Naive B cell (primary cell): ENCODE data around the gene SENP1. TPM values are rescaled to one million over a fixed set of nuclear protein-coding genes. Genes with fewer than 3 reads are reported as not detected.

Experiments used
- ATAC-seq, 2 donors: fragments of 150-1000 bp; cut with Tn5 transposase; 2 replicates each; pipeline ENCODE4 v1.10.0; 2021; ENCODE audit warnings: low read depth in 2 of 2, mild to moderate bottlenecking in 2 of 2, moderate library complexity in 2 of 2
- DNase-seq: peaks from one replicate; pipeline ENCODE4 v3.0.0; 2022
- H3K27ac Mint-ChIP-seq, 6 donors: one replicate each; pipeline ENCODE4 v1.8.0; 2020 to 2022; ENCODE audit warnings: mild to moderate bottlenecking in 6 of 6, mixed read lengths in 6 of 6, moderate library complexity in 5 of 6, inconsistent platforms in 2 of 6
- H3K27me3 Mint-ChIP-seq, 3 donors: one replicate each; pipeline ENCODE4 v1.8.0; 2021 to 2022; ENCODE audit warnings: mixed read lengths in 3 of 3, mild to moderate bottlenecking in 1 of 3
- H3K36me3 Mint-ChIP-seq, 2 donors: one replicate each; pipeline ENCODE4 v1.8.0; 2020 to 2022; ENCODE audit warnings: mixed read lengths in 2 of 2, inconsistent platforms in 1 of 2, mild to moderate bottlenecking in 1 of 2
- H3K4me1 Mint-ChIP-seq, 3 donors: one replicate each; pipeline ENCODE4 v1.8.0; 2020 to 2022; ENCODE audit warnings: mixed read lengths in 3 of 3, inconsistent platforms in 1 of 3, mild to moderate bottlenecking in 1 of 3, moderate library complexity in 1 of 3
- H3K4me3 Mint-ChIP-seq, 8 donors: one replicate each; pipeline ENCODE4 v1.8.0; 2020 to 2022; ENCODE audit warnings: mild to moderate bottlenecking in 8 of 8, mixed read lengths in 8 of 8, moderate library complexity in 8 of 8, inconsistent platforms in 2 of 8
- H3K9me3 Mint-ChIP-seq, 7 donors: one replicate each; pipeline ENCODE4 v1.8.0; 2020 to 2022; ENCODE audit warnings: mixed read lengths in 7 of 7, mild to moderate bottlenecking in 5 of 7, inconsistent platforms in 2 of 7, moderate library complexity in 1 of 7
- polyA plus RNA-seq, 6 donors: library from polyadenylated mRNA; unstranded; fragments of 300-500 nt; fragmentation: Illumina TruSeq; gene quantifications; one replicate each; pipeline ENCODE4 v1.2.3, GENCODE V29; 2021; ENCODE audit warnings: low read depth in 6 of 6

Gene SENP1
- polyA plus RNA-seq, 6 donors from 2014 or later = 3.6 to 18.6 (median 15.6) TPM

GRCh38 chr12:48051681-48052080, 54.2 kb downstream of the SENP1 start:
- H3K27ac Mint-ChIP-seq = no peak overlapping the region
- DNase-seq (no peak), ATAC-seq (no peak)
- H3K9me3 Mint-ChIP-seq = no peaks in the 10 kb centered on the region
- H3K4me3 Mint-ChIP-seq = no peak overlapping the region
- peaks cover 18 to 21% of the 10 kb centered on the region in 2 donors for H3K36me3 Mint-ChIP-seq
- H3K4me1 Mint-ChIP-seq = peaks cover 0 to 5% (median 0%) of the 10 kb centered on the region in 3 donors
- H3K27me3 Mint-ChIP-seq = no peaks in the 10 kb centered on the region

GRCh38 chr12:48050174-48050573, 55.7 kb downstream of the SENP1 start:
- H3K4me3 Mint-ChIP-seq = no peak overlapping the region
- no peak for DNase-seq
- H3K27ac Mint-ChIP-seq = no peak overlapping the region
- H3K27me3 Mint-ChIP-seq = no peaks in the 10 kb centered on the region
- H3K4me1 Mint-ChIP-seq = peaks cover 0 to 2% (median 0%) of the 10 kb centered on the region in 3 donors
- H3K36me3 Mint-ChIP-seq = peaks cover 27 to 31% of the 10 kb centered on the region in 2 donors
- ATAC-seq = no peak
- H3K9me3 Mint-ChIP-seq = no peaks in the 10 kb centered on the region

- ATAC-seq (no peak), DNase-seq (no peak)
- peaks cover 31 to 32% of the 10 kb centered on the region in 2 donors for H3K36me3 Mint-ChIP-seq
- no peaks in the 10 kb centered on the region for H3K9me3 Mint-ChIP-seq
- H3K4me1 Mint-ChIP-seq = no peaks in the 10 kb centered on the region
- H3K4me3 Mint-ChIP-seq = no peak overlapping the region
- H3K27ac Mint-ChIP-seq = peak overlapping the region in 3 of 6 donors; percentile 21 to 39 (median 24)
- no peaks in the 10 kb centered on the region for H3K27me3 Mint-ChIP-seq
Observed at GRCh38 chr12:48045965-48046518, 59.8 kb downstream of the SENP1 start.

- H3K4me3 Mint-ChIP-seq = no peak overlapping the region
- no peaks in the 10 kb centered on the region for H3K4me1 Mint-ChIP-seq
- H3K9me3 Mint-ChIP-seq = no peaks in the 10 kb centered on the region
- no peak for ATAC-seq
- no peak for DNase-seq
- H3K27ac Mint-ChIP-seq = peak overlapping the region in 1 of 6 donors; percentile 21
- H3K27me3 Mint-ChIP-seq = no peaks in the 10 kb centered on the region
- peaks cover 31 to 32% of the 10 kb centered on the region in 2 donors for H3K36me3 Mint-ChIP-seq
Observed at GRCh38 chr12:48045061-48045846, 60.6 kb downstream of the SENP1 start.

- Mint-ChIP-seq H3K4me1 (peaks cover 0 to 8% (median 5%) of the 10 kb centered on the region in 3 donors), H3K4me3 (no peak overlapping the region), H3K27ac (no peak overlapping the region), H3K36me3 (peaks cover 31 to 32% of the 10 kb centered on the region in 2 donors), H3K9me3 (no peaks in the 10 kb centered on the region), H3K27me3 (no peaks in the 10 kb centered on the region)
- ATAC-seq = no peak
- no peak for DNase-seq
Observed at GRCh38 chr12:48044396-48044795, 61.5 kb downstream of the SENP1 start.

- Mint-ChIP-seq H3K27ac (peak overlapping the region in 1 of 6 donors; percentile 59), H3K36me3 (peaks cover 25 to 26% of the 10 kb centered on the region in 2 donors)
Observed at GRCh38 chr12:48043771-48044170, 62.1 kb downstream of the SENP1 start.

GRCh38 chr12:48041591-48042423, 64.1 kb downstream of the SENP1 start:
- DNase-seq (no peak), ATAC-seq (no peak)
- H3K4me1 Mint-ChIP-seq = peaks cover 15 to 24% (median 18%) of the 10 kb centered on the region in 3 donors
- H3K9me3 Mint-ChIP-seq = no peaks in the 10 kb centered on the region
- no peaks in the 10 kb centered on the region for H3K27me3 Mint-ChIP-seq
- no peak overlapping the region for H3K4me3 Mint-ChIP-seq
- H3K27ac Mint-ChIP-seq = no peak overlapping the region
- peaks cover 14 to 19% of the 10 kb centered on the region in 2 donors for H3K36me3 Mint-ChIP-seq

More at GRCh38 chr12:48043771-48044170, 62.1 kb downstream of the SENP1 start:
- no peak for DNase-seq
- no peak for ATAC-seq
- Mint-ChIP-seq H3K27me3 (no peaks in the 10 kb centered on the region), H3K4me1 (peaks cover 0 to 10% (median 5%) of the 10 kb centered on the region in 3 donors), H3K9me3 (no peaks in the 10 kb centered on the region), H3K4me3 (no peak overlapping the region)

- DNase-seq = no peak
- H3K27me3 Mint-ChIP-seq = no peaks in the 10 kb centered on the region
- peaks cover 15 to 24% (median 18%) of the 10 kb centered on the region in 3 donors for H3K4me1 Mint-ChIP-seq
Observed at GRCh38 chr12:48040354-48040753, 65.5 kb downstream of the SENP1 start.

GRCh38 chr12:48039151-48039550, 66.7 kb downstream of the SENP1 start:
- Mint-ChIP-seq H3K9me3 (no peaks in the 10 kb centered on the region), H3K4me1 (peaks cover 15 to 24% (median 18%) of the 10 kb centered on the region in 3 donors), H3K4me3 (no peak overlapping the region), H3K27me3 (no peaks in the 10 kb centered on the region), H3K36me3 (peaks cover 0 to 8% of the 10 kb centered on the region in 2 donors), H3K27ac (peak overlapping the region in 2 of 6 donors; percentile 34 to 37)
- no peak for DNase-seq
- ATAC-seq = no peak

More at GRCh38 chr12:48040354-48040753, 65.5 kb downstream of the SENP1 start:
- H3K27ac Mint-ChIP-seq = peak overlapping the region in 1 of 6 donors; percentile 7
- H3K4me3 Mint-ChIP-seq = no peak overlapping the region
- ATAC-seq = no peak
- no peaks in the 10 kb centered on the region for H3K9me3 Mint-ChIP-seq
- peaks cover 0 to 11% of the 10 kb centered on the region in 2 donors for H3K36me3 Mint-ChIP-seq

- no peaks in the 10 kb centered on the region for H3K9me3 Mint-ChIP-seq
- peak overlapping the region in 2 of 8 donors; percentile 9 to 27 for H3K4me3 Mint-ChIP-seq
- DNase-seq (peak; percentile 9), ATAC-seq (peak; percentile 42 to 59)
- no peaks in the 10 kb centered on the region for H3K27me3 Mint-ChIP-seq
- peaks cover 15 to 24% (median 18%) of the 10 kb centered on the region in 3 donors for H3K4me1 Mint-ChIP-seq
- peak overlapping the region in 4 of 6 donors; percentile 18 to 71 (median 68) for H3K27ac Mint-ChIP-seq
- peaks cover 0 to under 1% of the 10 kb centered on the region in 2 donors for H3K36me3 Mint-ChIP-seq
Observed at GRCh38 chr12:48038085-48038484, 67.8 kb downstream of the SENP1 start.

- DNase-seq = no peak
- peaks cover 15 to 24% (median 18%) of the 10 kb centered on the region in 3 donors for H3K4me1 Mint-ChIP-seq
- ATAC-seq = no peak
- H3K36me3 Mint-ChIP-seq = no peaks in the 10 kb centered on the region
- H3K9me3 Mint-ChIP-seq = no peaks in the 10 kb centered on the region
- no peaks in the 10 kb centered on the region for H3K27me3 Mint-ChIP-seq
- H3K27ac Mint-ChIP-seq = peak overlapping the region in 5 of 6 donors; percentile 22 to 71 (median 47)
- H3K4me3 Mint-ChIP-seq = peak overlapping the region in 1 of 8 donors; percentile 66
Observed at GRCh38 chr12:48037267-48037915, 68.5 kb downstream of the SENP1 start.

GRCh38 chr12:48036818-48037217, 69.1 kb downstream of the SENP1 start:
- ATAC-seq = no peak

More at GRCh38 chr12:48036818-48037217, 69.1 kb downstream of the SENP1 start:
- Mint-ChIP-seq H3K27ac (peak overlapping the region in 3 of 6 donors; percentile 38 to 71 (median 47)), H3K9me3 (no peaks in the 10 kb centered on the region), H3K36me3 (no peaks in the 10 kb centered on the region), H3K4me1 (peaks cover 15 to 24% (median 18%) of the 10 kb centered on the region in 3 donors), H3K27me3 (no peaks in the 10 kb centered on the region), H3K4me3 (no peak overlapping the region)
- no peak for DNase-seq
